HEK293 (cell line): Measurements from ENCODE around the gene FXN.

Experiments used
- CTCF ChIA-PET: fragments of 350-600 bp; formaldehyde crosslinking; extraction: SDS; loops from one replicate; lab custom pipeline; 2021; ENCODE audit warnings: antibody characterized with exemption; lab: Yijun Ruan, JAX
- POLR2A ChIA-PET: fragments of 300-600 bp; formaldehyde crosslinking; extraction: SDS; loops from one replicate; lab custom pipeline; 2020; ENCODE audit warnings: antibody characterized with exemption, inconsistent platforms; lab: Yijun Ruan, JAX
- H3K27ac ChIP-seq: fragments of 200-500 bp; sonication (Bioruptor generic); 2 replicates; pipeline ENCODE4 v1.5.1; 2014; ENCODE audit warnings: low read depth, low read length, control low read depth, inconsistent platforms; ENCODE audit errors: extremely low read depth
- H3K36me3 ChIP-seq, 2 experiments: fragments of 200-500 bp in 1 of 2; sonication (Bioruptor generic) in 1 of 2; 1 replicate in 1 of 2; 2 replicates in 1 of 2; pipeline ENCODE4 v1.5.1; 2014 to 2017; ENCODE audit warnings: inconsistent platforms in 2 of 2, low read length in 2 of 2; ENCODE audit not compliant: control insufficient read depth in 2 of 2, insufficient read depth in 1 of 2
- H3K4me1 ChIP-seq: fragments of 200-500 bp; sonication (Bioruptor generic); 2 replicates; pipeline ENCODE4 v1.5.1; 2014; ENCODE audit warnings: mild to moderate bottlenecking, low read length, inconsistent platforms; ENCODE audit not compliant: control insufficient read depth, insufficient read depth
- H3K4me3 ChIP-seq: 2 replicates; pipeline ENCODE4 v1.5.1; 2011; ENCODE audit warnings: low read depth, mild to moderate bottlenecking, control low read depth, low read length, moderate library complexity
- H3K9me3 ChIP-seq: fragments of 200-500 bp; sonication (Bioruptor generic); 2 replicates; pipeline ENCODE4 v1.5.1; 2014; ENCODE audit warnings: low read depth, low read length, inconsistent platforms; ENCODE audit not compliant: control insufficient read depth, insufficient read depth
- ATF2 ChIP-seq: fragments of 450-650 bp; formaldehyde crosslinking; IDR thresholded peaks from 2 replicates; pipeline ENCODE4 v1.5.1; 2016; ENCODE audit warnings: missing biosample characterization, missing genetic modification characterization, low read depth
- CTCF ChIP-seq: fragments of 450-650 bp; formaldehyde crosslinking; IDR thresholded peaks from 2 replicates; pipeline ENCODE4 v1.5.1; 2016; ENCODE audit warnings: missing biosample characterization, missing genetic modification characterization
- SCRT1 ChIP-seq: fragments of 450-650 bp; formaldehyde crosslinking; IDR thresholded peaks from 2 replicates; pipeline ENCODE4 v1.5.1; 2016; ENCODE audit warnings: missing biosample characterization, missing genetic modification characterization, borderline replicate concordance
- ZBTB6 ChIP-seq: fragments of 450-650 bp; formaldehyde crosslinking; IDR thresholded peaks from 2 replicates; pipeline ENCODE4 v1.5.1; 2017; ENCODE audit warnings: missing biosample characterization, missing genetic modification characterization
- ZNF155 ChIP-seq: fragments of 450-650 bp; formaldehyde crosslinking; IDR thresholded peaks from 2 replicates; pipeline ENCODE4 v1.5.1; 2016; ENCODE audit warnings: missing biosample characterization, missing genetic modification characterization
- ZNF202 ChIP-seq: fragments of 450-650 bp; formaldehyde crosslinking; IDR thresholded peaks from 2 replicates; pipeline ENCODE4 v1.5.1; 2016; ENCODE audit warnings: missing biosample characterization, missing genetic modification characterization, borderline replicate concordance
- ZNF211 ChIP-seq: fragments of 450-650 bp; formaldehyde crosslinking; IDR thresholded peaks from 2 replicates; pipeline ENCODE4 v1.5.1; 2016; ENCODE audit warnings: low read depth, missing biosample characterization, missing genetic modification characterization
- ZNF23 ChIP-seq: fragments of 450-650 bp; formaldehyde crosslinking; IDR thresholded peaks from 2 replicates; pipeline ENCODE4 v1.5.1; 2016; ENCODE audit warnings: missing biosample characterization, missing genetic modification characterization, borderline replicate concordance
- ZNF324 ChIP-seq: fragments of 450-650 bp; formaldehyde crosslinking; IDR thresholded peaks from 2 replicates; pipeline ENCODE4 v1.5.1; 2016; ENCODE audit warnings: missing biosample characterization, missing genetic modification characterization
- ZNF366 ChIP-seq: fragments of 450-650 bp; formaldehyde crosslinking; conservative IDR thresholded peaks from 2 replicates; pipeline ENCODE4 v1.5.1; 2016; ENCODE audit warnings: missing biosample characterization, missing genetic modification characterization
- ZNF473 ChIP-seq: fragments of 450-650 bp; formaldehyde crosslinking; IDR thresholded peaks from 2 replicates; pipeline ENCODE4 v1.5.1; 2017; ENCODE audit warnings: missing biosample characterization, missing genetic modification characterization
- ZNF561 ChIP-seq: fragments of 450-650 bp; IDR thresholded peaks from 2 replicates; pipeline ENCODE4 v1.5.1; 2018; ENCODE audit warnings: missing biosample characterization, missing genetic modification characterization, borderline replicate concordance
- ZNF639 ChIP-seq: fragments of 450-650 bp; formaldehyde crosslinking; IDR thresholded peaks from 2 replicates; pipeline ENCODE4 v1.5.1; 2016; ENCODE audit warnings: missing biosample characterization, missing genetic modification characterization
- ZNF645 ChIP-seq: fragments of 450-650 bp; formaldehyde crosslinking; IDR thresholded peaks from 2 replicates; pipeline ENCODE4; 2016; ENCODE audit warnings: missing biosample characterization, missing genetic modification characterization
- ZNF654 ChIP-seq: fragments of 450-650 bp; formaldehyde crosslinking; IDR thresholded peaks from 2 replicates; pipeline ENCODE4 v1.5.1; 2016; ENCODE audit warnings: low read depth, missing biosample characterization, missing genetic modification characterization
- ZNF658 ChIP-seq: fragments of 450-650 bp; formaldehyde crosslinking; IDR thresholded peaks from 2 replicates; pipeline ENCODE4; 2016; ENCODE audit warnings: missing biosample characterization, missing genetic modification characterization
- ZNF747 ChIP-seq: fragments of 450-650 bp; formaldehyde crosslinking; IDR thresholded peaks from 2 replicates; pipeline ENCODE4 v1.5.1; 2016; ENCODE audit warnings: missing biosample characterization, missing genetic modification characterization
- ZNF776 ChIP-seq: fragments of 450-650 bp; formaldehyde crosslinking; IDR thresholded peaks from 2 replicates; pipeline ENCODE4 v1.5.0; 2017; ENCODE audit warnings: missing biosample characterization, missing genetic modification characterization, borderline replicate concordance
- ZNF837 ChIP-seq: fragments of 450-650 bp; formaldehyde crosslinking; IDR thresholded peaks from 2 replicates; pipeline ENCODE4 v1.5.1; 2016; ENCODE audit warnings: missing biosample characterization, missing genetic modification characterization
- ZSCAN5A ChIP-seq: fragments of 450-650 bp; formaldehyde crosslinking; IDR thresholded peaks from 2 replicates; pipeline ENCODE4 v1.5.1; 2016; ENCODE audit warnings: missing biosample characterization, missing genetic modification characterization
- ZXDB ChIP-seq: fragments of 450-650 bp; formaldehyde crosslinking; IDR thresholded peaks from 2 replicates; pipeline ENCODE4 v1.5.1; 2016; ENCODE audit warnings: missing biosample characterization, missing genetic modification characterization

Gene FXN

GRCh38 chr9:68999393-69000105 lies 36.0 kb upstream of the FXN start:
- TF ChIP-seq CTCF (tag by site-specific recombination) (peak; percentile 86), ZNF776 (no peak), ZBTB6 (tag by site-specific recombination) (peak; percentile 75), ZNF654 (peak; percentile 85), ZNF658 (no peak)
- ChIA-PET POLR2A (interaction anchor here (1.0 kb wide), 1 partner anchor 220 kb away, joined by 4 read pairs; a partner anchor contains a TSS), CTCF (interaction anchor here (0.5 to 6.0 kb wide), 35 partner anchors 9 to 492 kb away, joined by 3 to 71 read pairs (median 4); no protein-coding TSS in a partner anchor)
- H3K27ac ChIP-seq, result no peak overlapping the region
- no peaks in the 10 kb centered on the region for H3K4me1 ChIP-seq
- H3K9me3 ChIP-seq, result no peaks in the 10 kb centered on the region
- H3K4me3 ChIP-seq, result no peak overlapping the region
- no peaks in the 10 kb centered on the region for H3K36me3 ChIP-seq

GRCh38 chr9:69001921-69002320 lies 33.6 kb upstream of the FXN start:
- H3K4me3 ChIP-seq, result no peak overlapping the region
- H3K27ac ChIP-seq, result no peak overlapping the region
- ChIA-PET CTCF (interaction anchor here (3.2 kb wide), 1 partner anchor 419 kb away, joined by 29 read pairs; no protein-coding TSS in a partner anchor), POLR2A (no interaction called here)
- no peaks in the 10 kb centered on the region for H3K9me3 ChIP-seq
- no peaks in the 10 kb centered on the region for H3K4me1 ChIP-seq
- no peaks in the 10 kb centered on the region for H3K36me3 ChIP-seq
- no peak for TF ChIP-seq ZNF776
- TF ChIP-seq ZNF155 (tag by site-specific recombination), result no peak
- no peak for TF ChIP-seq SCRT1
- no peak for TF ChIP-seq ZNF23
- TF ChIP-seq ZNF366, result no peak
- no peak for TF ChIP-seq ZBTB6 (tag by site-specific recombination)
- TF ChIP-seq ZNF639 (tag by site-specific recombination), result no peak
- no peak for TF ChIP-seq ZNF211
- no peak for TF ChIP-seq ZNF561 (tag by site-specific recombination)
- no peak for TF ChIP-seq ZNF324 (tag by site-specific recombination)
- no peak for TF ChIP-seq ATF2 (tag by site-specific recombination)
- no peak for TF ChIP-seq ZNF473 (tag by site-specific recombination)
- TF ChIP-seq ZNF837 (tag by site-specific recombination), result no peak
- no peak for TF ChIP-seq ZNF645 (tag by site-specific recombination)
- no peak for TF ChIP-seq ZNF202 (tag by site-specific recombination)
- TF ChIP-seq ZXDB, result no peak
- no peak for TF ChIP-seq ZNF747 (tag by site-specific recombination)
- no peak for TF ChIP-seq ZSCAN5A (tag by site-specific recombination)
